ENCODE measurements around the gene NXT2. TPM values are rescaled to one million over a fixed set of nuclear protein-coding genes. Genes with fewer than 3 reads are reported as not detected.

Gene NXT2
- total RNA-seq, 4 donors from 2014 or later, result 5.1 to 10.7 (median 7.8) TPM

DNA sequence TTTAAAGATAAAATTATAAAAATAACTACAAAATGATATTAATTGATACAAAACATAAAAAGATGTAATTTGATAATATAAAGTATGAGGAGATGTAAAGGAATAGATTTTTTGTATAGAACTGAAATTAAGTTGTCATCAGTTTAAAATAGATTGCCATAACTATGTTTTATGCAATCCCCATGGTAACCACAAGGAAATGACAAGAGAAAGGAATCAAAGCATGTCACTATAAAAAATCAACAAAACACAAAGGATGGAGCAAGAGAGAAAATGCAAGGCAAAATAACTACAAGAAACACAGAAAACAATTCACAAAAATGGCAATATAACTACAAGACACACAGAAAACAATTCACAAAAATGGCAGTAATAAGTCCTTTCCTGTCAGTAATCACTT lies 27.7 kb upstream of the NXT2 start:
- Histone ChIP-seq H3K36me3 (no peaks in the 10 kb centered on the region), H3K4me1 (no peaks in the 10 kb centered on the region), H3K27me3 (peaks cover 0 to 20% of the 10 kb centered on the region in 2 donors), H3K9me3 (no peaks in the 10 kb centered on the region), H3K27ac (no peak overlapping the region), H3K4me3 (no peak overlapping the region)
- no peak for DNase-seq (ENCODE audit: low spot score in 2 of 2)
- TF ChIP-seq, protein P1, sequence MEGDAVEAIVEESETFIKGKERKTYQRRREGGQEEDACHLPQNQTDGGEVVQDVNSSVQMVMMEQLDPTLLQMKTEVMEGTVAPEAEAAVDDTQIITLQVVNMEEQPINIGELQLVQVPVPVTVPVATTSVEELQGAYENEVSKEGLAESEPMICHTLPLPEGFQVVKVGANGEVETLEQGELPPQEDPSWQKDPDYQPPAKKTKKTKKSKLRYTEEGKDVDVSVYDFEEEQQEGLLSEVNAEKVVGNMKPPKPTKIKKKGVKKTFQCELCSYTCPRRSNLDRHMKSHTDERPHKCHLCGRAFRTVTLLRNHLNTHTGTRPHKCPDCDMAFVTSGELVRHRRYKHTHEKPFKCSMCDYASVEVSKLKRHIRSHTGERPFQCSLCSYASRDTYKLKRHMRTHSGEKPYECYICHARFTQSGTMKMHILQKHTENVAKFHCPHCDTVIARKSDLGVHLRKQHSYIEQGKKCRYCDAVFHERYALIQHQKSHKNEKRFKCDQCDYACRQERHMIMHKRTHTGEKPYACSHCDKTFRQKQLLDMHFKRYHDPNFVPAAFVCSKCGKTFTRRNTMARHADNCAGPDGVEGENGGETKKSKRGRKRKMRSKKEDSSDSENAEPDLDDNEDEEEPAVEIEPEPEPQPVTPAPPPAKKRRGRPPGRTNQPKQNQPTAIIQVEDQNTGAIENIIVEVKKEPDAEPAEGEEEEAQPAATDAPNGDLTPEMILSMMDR (IDR thresholded peaks at IDR 0.05), result no peak
- TF ChIP-seq POLR2A (IDR thresholded peaks at IDR 0.05), result no peak
- no peak for TF ChIP-seq EP300 (IDR thresholded peaks at IDR 0.05)

GRCh38 chrX:109511113-109511512 lies 25.5 kb upstream of the NXT2 start:
- Histone ChIP-seq H3K9me3 (no peaks in the 10 kb centered on the region), H3K4me1 (no peaks in the 10 kb centered on the region), H3K27ac (no peak overlapping the region), H3K4me3 (no peak overlapping the region), H3K36me3 (no peaks in the 10 kb centered on the region), H3K27me3 (peaks cover 0 to 27% of the 10 kb centered on the region in 2 donors)
- 61 to 88% methylated on average over 1 of the region's 1 CpG for WGBS, 2 donors
- no peak for TF ChIP-seq EP300 (IDR thresholded peaks at IDR 0.05)
- no peak for TF ChIP-seq POLR2A (IDR thresholded peaks at IDR 0.05)
- TF ChIP-seq, protein P1 (IDR thresholded peaks at IDR 0.05), result no peak
- DNase-seq (ENCODE audit: low spot score in 2 of 2), result no peak

DNA sequence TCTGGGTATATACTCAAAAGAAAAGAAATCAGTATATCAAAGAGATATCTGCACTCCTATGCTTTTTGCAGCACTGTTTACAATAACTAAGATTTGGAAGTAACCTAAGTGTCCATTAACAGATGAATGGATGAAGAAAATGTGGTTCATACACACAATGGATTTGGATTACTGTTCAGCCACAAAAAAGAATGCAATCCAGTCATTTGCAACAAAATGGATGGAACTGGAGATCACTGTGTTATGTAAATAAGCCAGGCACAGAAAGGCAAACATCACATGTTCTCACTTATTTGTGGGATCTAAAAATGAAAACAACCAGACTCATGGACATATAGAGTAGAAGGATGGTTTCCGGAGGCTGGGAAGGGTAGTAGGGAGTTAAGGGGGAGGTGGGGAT lies 17.6 kb upstream of the NXT2 start:
- no peaks in the 10 kb centered on the region for H3K4me1 ChIP-seq
- DNase-seq (ENCODE audit: low spot score in 2 of 2), result no peak
- no peak overlapping the region for H3K27ac ChIP-seq
- peaks cover 0 to 7% of the 10 kb centered on the region in 2 donors for H3K27me3 ChIP-seq
- no peak overlapping the region for H3K4me3 ChIP-seq
- 87 to 95% methylated on average over 1 of the region's 1 CpG for WGBS, 2 donors
- no peak for TF ChIP-seq EP300 (IDR thresholded peaks at IDR 0.05)
- TF ChIP-seq POLR2A (IDR thresholded peaks at IDR 0.05), result no peak
- TF ChIP-seq, protein P1 (IDR thresholded peaks at IDR 0.05), result no peak
- no peaks in the 10 kb centered on the region for H3K36me3 ChIP-seq
- H3K9me3 ChIP-seq, result no peaks in the 10 kb centered on the region

GRCh38 chrX:109533005-109533404 lies 3.6 kb upstream of the NXT2 start:
- DNase-seq (ENCODE audit: low spot score in 2 of 2), result no peak
- Histone ChIP-seq H3K9me3 (no peaks in the 10 kb centered on the region), H3K4me3 (no peak overlapping the region), H3K27me3 (peaks cover 0 to 23% of the 10 kb centered on the region in 2 donors), H3K36me3 (no peaks in the 10 kb centered on the region), H3K4me1 (peaks cover 0 to 5% (median 0%) of the 10 kb centered on the region in 4 donors), H3K27ac (no peak overlapping the region)
- 45 to 60% methylated on average over 1 of the region's 1 CpG for WGBS, 2 donors
- TF ChIP-seq EP300 (IDR thresholded peaks at IDR 0.05), result no peak
- TF ChIP-seq, protein P1 (IDR thresholded peaks at IDR 0.05), result no peak
- TF ChIP-seq POLR2A (IDR thresholded peaks at IDR 0.05), result no peak

DNA sequence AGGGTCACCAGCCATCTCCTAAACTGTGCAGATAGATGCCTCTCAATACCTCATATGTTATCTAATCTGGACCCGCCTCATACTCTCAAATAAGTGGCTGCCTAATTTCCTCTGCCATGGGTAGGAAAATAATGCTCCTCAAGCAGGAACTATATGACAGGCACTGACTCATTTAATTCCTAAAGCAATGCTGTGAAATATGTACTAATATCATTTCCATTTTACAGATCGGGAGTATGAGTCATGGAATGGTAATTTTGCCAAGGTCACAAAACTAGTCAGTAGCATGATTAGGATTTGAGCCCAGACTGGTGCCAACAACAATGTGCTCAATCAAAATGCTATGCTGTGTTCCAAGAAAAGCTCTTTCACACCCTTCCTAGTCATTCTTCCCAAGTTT lies 3.0 kb upstream of the NXT2 start:
- no peak for TF ChIP-seq EP300 (IDR thresholded peaks at IDR 0.05)
- no peak for TF ChIP-seq POLR2A (IDR thresholded peaks at IDR 0.05)
- TF ChIP-seq, protein P1 (IDR thresholded peaks at IDR 0.05), result no peak
- WGBS, 2 donors, result 46 to 60% methylated on average over 2 of the region's 2 CpGs
- peaks cover 0 to 7% (median 0%) of the 10 kb centered on the region in 4 donors for H3K4me1 ChIP-seq

More for the DNA sequence above, 3.0 kb upstream of the NXT2 start:
- Histone ChIP-seq H3K36me3 (no peaks in the 10 kb centered on the region), H3K4me3 (no peak overlapping the region), H3K27me3 (peaks cover 0 to 21% of the 10 kb centered on the region in 2 donors), H3K9me3 (no peaks in the 10 kb centered on the region), H3K27ac (no peak overlapping the region)
- no peak for DNase-seq (ENCODE audit: low spot score in 2 of 2)

Measured in tibial nerve (tissue), 4 donors.